ENCODE results near the gene MDFIC. TPM values are rescaled to one million over a fixed set of nuclear protein-coding genes. Genes with fewer than 3 reads are reported as not detected.

Gene MDFIC
- polyA plus RNA-seq, 1 experiment, result 30.5 TPM

DNA sequence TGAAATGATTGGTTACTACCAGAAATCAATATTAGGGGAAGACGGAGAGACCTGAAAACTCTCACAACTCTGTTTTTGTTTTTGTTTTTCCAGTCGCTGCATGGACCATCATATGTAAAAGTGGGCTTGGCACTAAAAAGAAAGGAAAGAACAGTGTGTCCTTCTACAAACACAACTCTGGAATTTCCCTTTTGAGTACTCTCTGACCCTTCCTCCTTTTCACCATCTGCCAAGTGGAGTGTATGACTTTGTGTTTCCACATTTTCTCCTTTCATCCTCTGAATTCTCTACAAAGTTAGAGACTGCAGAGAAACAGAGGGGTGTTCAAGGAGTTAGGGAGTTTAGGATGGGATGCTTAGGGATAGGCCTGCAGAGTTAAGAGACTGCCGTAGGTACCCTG lies 92.0 kb downstream of the MDFIC start:
- TF ChIP-seq, protein P1, sequence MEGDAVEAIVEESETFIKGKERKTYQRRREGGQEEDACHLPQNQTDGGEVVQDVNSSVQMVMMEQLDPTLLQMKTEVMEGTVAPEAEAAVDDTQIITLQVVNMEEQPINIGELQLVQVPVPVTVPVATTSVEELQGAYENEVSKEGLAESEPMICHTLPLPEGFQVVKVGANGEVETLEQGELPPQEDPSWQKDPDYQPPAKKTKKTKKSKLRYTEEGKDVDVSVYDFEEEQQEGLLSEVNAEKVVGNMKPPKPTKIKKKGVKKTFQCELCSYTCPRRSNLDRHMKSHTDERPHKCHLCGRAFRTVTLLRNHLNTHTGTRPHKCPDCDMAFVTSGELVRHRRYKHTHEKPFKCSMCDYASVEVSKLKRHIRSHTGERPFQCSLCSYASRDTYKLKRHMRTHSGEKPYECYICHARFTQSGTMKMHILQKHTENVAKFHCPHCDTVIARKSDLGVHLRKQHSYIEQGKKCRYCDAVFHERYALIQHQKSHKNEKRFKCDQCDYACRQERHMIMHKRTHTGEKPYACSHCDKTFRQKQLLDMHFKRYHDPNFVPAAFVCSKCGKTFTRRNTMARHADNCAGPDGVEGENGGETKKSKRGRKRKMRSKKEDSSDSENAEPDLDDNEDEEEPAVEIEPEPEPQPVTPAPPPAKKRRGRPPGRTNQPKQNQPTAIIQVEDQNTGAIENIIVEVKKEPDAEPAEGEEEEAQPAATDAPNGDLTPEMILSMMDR (IDR thresholded peaks at IDR 0.05; ENCODE audit: insufficient read depth, low read depth, low read length), result no peak
- H3K4me3 ChIP-seq (ENCODE audit: low read depth, low read length), result no peak overlapping the region
- no peaks in the 10 kb centered on the region for H3K27me3 ChIP-seq (ENCODE audit: control insufficient read depth, insufficient read depth, low read length)
- CTCF ChIA-PET, result no interaction called here
- DNase-seq (ENCODE audit: low read depth), result no peak
- peaks cover 4% of the 10 kb centered on the region; the same call in 1 of the 2 replicates for H3K36me3 ChIP-seq (ENCODE audit: control insufficient read depth, insufficient read depth, low read length)
- POLR2A ChIA-PET, result no interaction called here

DNA sequence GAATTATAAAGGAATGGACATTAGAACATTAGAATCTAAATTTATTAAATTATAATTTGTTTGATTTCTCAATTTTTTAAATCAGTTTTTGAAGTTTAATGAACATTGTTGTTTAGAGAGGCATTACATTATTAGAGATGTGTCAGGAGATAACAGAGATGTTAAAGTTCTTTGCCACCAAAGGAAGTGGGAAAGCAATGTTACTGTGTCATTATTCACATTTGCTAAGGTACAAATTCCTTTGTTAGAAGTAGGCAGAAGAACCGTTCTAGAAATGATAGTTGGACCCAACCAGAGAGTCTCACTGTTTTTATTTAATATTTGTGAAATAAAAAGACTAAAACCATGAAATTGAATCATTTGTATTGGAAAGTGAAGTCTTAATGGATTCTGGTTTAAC lies 92.9 kb downstream of the MDFIC start:
- no peak for DNase-seq (ENCODE audit: low read depth)
- peaks cover 4% of the 10 kb centered on the region; the same call in 1 of the 2 replicates for H3K36me3 ChIP-seq (ENCODE audit: control insufficient read depth, insufficient read depth, low read length)
- ChIA-PET POLR2A (no interaction called here), CTCF (no interaction called here)
- TF ChIP-seq, protein P1 (IDR thresholded peaks at IDR 0.05; ENCODE audit: insufficient read depth, low read depth, low read length), result no peak
- no peaks in the 10 kb centered on the region for H3K27me3 ChIP-seq (ENCODE audit: control insufficient read depth, insufficient read depth, low read length)
- H3K4me3 ChIP-seq (ENCODE audit: low read depth, low read length), result no peak overlapping the region

DNA sequence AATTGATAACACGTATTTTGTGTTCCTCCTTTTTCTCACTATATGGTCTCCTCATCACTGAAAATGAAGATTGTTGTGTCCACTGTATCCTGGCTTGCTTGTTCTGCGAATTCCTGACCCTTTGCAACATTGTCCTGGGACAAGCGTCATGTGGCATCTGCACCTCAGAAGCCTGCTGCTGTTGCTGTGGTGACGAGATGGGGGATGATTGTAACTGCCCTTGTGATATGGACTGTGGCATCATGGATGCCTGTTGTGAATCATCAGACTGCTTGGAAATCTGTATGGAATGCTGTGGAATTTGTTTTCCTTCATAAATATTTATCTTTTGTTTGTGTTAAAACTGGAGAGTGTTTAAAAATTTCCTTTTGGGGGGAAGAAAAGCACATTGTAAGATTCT lies 93.7 kb downstream of the MDFIC start:
- CTCF ChIA-PET, result no interaction called here
- no peaks in the 10 kb centered on the region for H3K27me3 ChIP-seq (ENCODE audit: control insufficient read depth, insufficient read depth, low read length)
- H3K4me3 ChIP-seq (ENCODE audit: low read depth, low read length), result no peak overlapping the region
- POLR2A ChIA-PET, result no interaction called here
- DNase-seq (ENCODE audit: low read depth), result peak; percentile 66
- peaks cover 4% of the 10 kb centered on the region; the same call in 1 of the 2 replicates for H3K36me3 ChIP-seq (ENCODE audit: control insufficient read depth, insufficient read depth, low read length)
- TF ChIP-seq, protein P1 (IDR thresholded peaks at IDR 0.05; ENCODE audit: insufficient read depth, low read depth, low read length), result no peak

DNA sequence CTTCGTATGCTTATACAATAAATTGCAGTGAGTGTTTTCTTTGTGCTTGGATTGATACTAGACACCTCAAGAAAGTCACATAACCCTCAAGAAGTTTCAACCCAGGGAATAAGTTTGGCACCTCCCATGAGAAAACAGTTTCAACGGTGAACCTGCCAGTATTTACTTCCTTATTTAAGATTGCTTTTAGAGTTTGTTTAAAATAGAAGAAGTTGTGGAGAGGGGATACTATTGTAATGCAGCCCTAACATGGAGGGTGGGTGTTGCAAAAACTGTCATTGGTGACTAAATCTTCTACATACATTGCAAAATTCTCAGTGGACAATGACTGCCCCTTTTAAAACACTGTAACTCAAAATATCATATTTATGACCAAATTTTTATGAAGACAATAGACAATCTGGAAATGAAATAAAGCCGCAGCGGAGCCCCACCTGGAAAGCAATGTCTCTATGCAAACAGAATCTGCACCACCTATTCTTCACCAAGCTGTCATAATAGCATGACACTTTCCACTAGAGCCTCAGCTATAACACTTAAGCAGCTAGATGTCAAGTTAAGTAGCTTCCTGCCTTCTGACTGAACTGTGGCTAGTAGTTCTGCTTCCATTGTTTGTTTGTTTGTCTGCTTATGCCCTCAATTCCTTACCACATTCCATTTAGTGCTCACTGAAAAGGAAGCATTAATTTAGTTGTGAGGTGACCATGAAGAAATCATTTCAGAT lies 98.2 kb downstream of the MDFIC start:
- Histone ChIP-seq H3K27me3 (ENCODE audit: control insufficient read depth, insufficient read depth, low read length) (no peaks in the 10 kb centered on the region), H3K4me3 (ENCODE audit: low read depth, low read length) (no peak overlapping the region), H3K36me3 (ENCODE audit: control insufficient read depth, insufficient read depth, low read length) (peaks cover 2% of the 10 kb centered on the region; the same call in 1 of the 2 replicates)
- TF ChIP-seq, protein P1 (IDR thresholded peaks at IDR 0.05; ENCODE audit: insufficient read depth, low read depth, low read length), result no peak
- DNase-seq (ENCODE audit: low read depth), result no peak
- ChIA-PET CTCF (no interaction called here), POLR2A (no interaction called here)

DNA sequence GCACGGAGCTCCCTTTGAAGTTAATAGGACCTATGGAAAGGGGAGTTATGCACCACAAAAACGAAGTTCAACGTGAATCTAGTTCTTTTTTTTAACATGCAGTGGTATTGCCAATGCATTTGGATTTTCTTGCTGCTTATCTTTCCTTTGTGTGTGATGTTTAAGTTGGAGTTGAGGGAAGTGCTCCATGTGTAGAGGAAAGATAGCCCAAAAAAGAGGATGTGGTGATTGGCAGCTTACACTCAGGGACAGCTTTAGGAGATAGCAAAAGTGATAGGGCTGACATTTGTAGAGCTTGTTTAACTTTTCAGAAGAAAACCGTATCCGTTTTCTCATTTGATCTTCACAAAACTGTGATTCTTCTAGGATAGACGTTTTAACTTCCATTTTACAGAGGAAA lies 101.3 kb downstream of the MDFIC start:
- H3K4me3 ChIP-seq (ENCODE audit: low read depth, low read length), result no peak overlapping the region
- CTCF ChIA-PET, result interaction anchor here (0.7 kb wide), 1 partner anchor 482 kb away, joined by 3 read pairs; no protein-coding TSS in a partner anchor
- POLR2A ChIA-PET, result no interaction called here
- no peak for DNase-seq (ENCODE audit: low read depth)
- H3K36me3 ChIP-seq (ENCODE audit: control insufficient read depth, insufficient read depth, low read length), result no peaks in the 10 kb centered on the region
- H3K27me3 ChIP-seq (ENCODE audit: control insufficient read depth, insufficient read depth, low read length), result no peaks in the 10 kb centered on the region
- TF ChIP-seq, protein P1 (IDR thresholded peaks at IDR 0.05; ENCODE audit: insufficient read depth, low read depth, low read length), result no peak
